Measurements from ENCODE around the gene GALNT16.
"Not testable (repeated sequence)": the region's sequence is repeated elsewhere in the genome, so short reads cannot be mapped to it uniquely, and the experiment has no call there.

GALNT16 gene

GRCh38 chr14:69358966-69359365, 99.0 kb downstream of the GALNT16 start:
- in situ Hi-C loops (cut with MboI; ENCODE audit: low sequenced_read_pairs), result no loop called here

- in situ Hi-C loops (cut with MboI; ENCODE audit: low sequenced_read_pairs), result no loop called here
These were observed 100.6 kb downstream of the GALNT16 start for GRCh38 chr14:69360438-69361108.

- in situ Hi-C loops (cut with MboI; ENCODE audit: low sequenced_read_pairs), result no loop called here
These were observed 103.1 kb downstream of the GALNT16 start for GRCh38 chr14:69363055-69363454.

GRCh38 chr14:69363964-69364363, 104.0 kb downstream of the GALNT16 start:
- in situ Hi-C loops (cut with MboI; ENCODE audit: low sequenced_read_pairs), result no loop called here

GRCh38 chr14:69364378-69364777, 104.4 kb downstream of the GALNT16 start:
- in situ Hi-C loops (cut with MboI; ENCODE audit: low sequenced_read_pairs), result no loop called here

- in situ Hi-C loops (cut with MboI; ENCODE audit: low sequenced_read_pairs), result no loop called here
These were observed 106.1 kb downstream of the GALNT16 start for GRCh38 chr14:69366069-69366468.

GRCh38 chr14:69366761-69367160, 106.8 kb downstream of the GALNT16 start:
- in situ Hi-C loops (cut with MboI; ENCODE audit: low sequenced_read_pairs), result no loop called here

GRCh38 chr14:69368381-69368780, 108.4 kb downstream of the GALNT16 start:
- in situ Hi-C loops (cut with MboI; ENCODE audit: low sequenced_read_pairs), result no loop called here

GRCh38 chr14:69370061-69370460, 110.1 kb downstream of the GALNT16 start:
- in situ Hi-C loops (cut with MboI; ENCODE audit: low sequenced_read_pairs), result no loop called here

- in situ Hi-C loops (cut with MboI; ENCODE audit: low sequenced_read_pairs), result no loop called here
These were observed 112.2 kb downstream of the GALNT16 start for GRCh38 chr14:69372146-69372545.

- in situ Hi-C loops (cut with MboI; ENCODE audit: low sequenced_read_pairs), result no loop called here
These were observed 113.1 kb downstream of the GALNT16 start for GRCh38 chr14:69373104-69373503.

- in situ Hi-C loops (cut with MboI; ENCODE audit: low sequenced_read_pairs), result no loop called here
These were observed 114.3 kb downstream of the GALNT16 start for GRCh38 chr14:69374235-69374634.

GRCh38 chr14:69375182-69375581, 115.2 kb downstream of the GALNT16 start:
- in situ Hi-C loops (cut with MboI; ENCODE audit: low sequenced_read_pairs), result no loop called here

GRCh38 chr14:69375722-69376121, 115.8 kb downstream of the GALNT16 start:
- in situ Hi-C loops (cut with MboI; ENCODE audit: low sequenced_read_pairs), result no loop called here

GRCh38 chr14:69376439-69376838, 116.5 kb downstream of the GALNT16 start:
- in situ Hi-C loops (cut with MboI; ENCODE audit: low sequenced_read_pairs), result no loop called here

- in situ Hi-C loops (cut with MboI; ENCODE audit: low sequenced_read_pairs), result no loop called here
These were observed 118.3 kb downstream of the GALNT16 start for GRCh38 chr14:69378274-69378673.

- in situ Hi-C loops (cut with MboI; ENCODE audit: low sequenced_read_pairs), result no loop called here
These were observed 127.4 kb downstream of the GALNT16 start for GRCh38 chr14:69387311-69387710.

- in situ Hi-C loops (cut with MboI; ENCODE audit: low sequenced_read_pairs), result not testable (repeated sequence)
These were observed 131.4 kb downstream of the GALNT16 start for GRCh38 chr14:69391400-69391799.

- in situ Hi-C loops (cut with MboI; ENCODE audit: low sequenced_read_pairs), result no loop called here
These were observed 132.5 kb downstream of the GALNT16 start for GRCh38 chr14:69392481-69392880.

- in situ Hi-C loops (cut with MboI; ENCODE audit: low sequenced_read_pairs), result no loop called here
These were observed 136.0 kb downstream of the GALNT16 start for GRCh38 chr14:69395929-69396328.

- in situ Hi-C loops (cut with MboI; ENCODE audit: low sequenced_read_pairs), result no loop called here
These were observed 138.3 kb downstream of the GALNT16 start, which contains the start of the genes ERH and SLC39A9 for GRCh38 chr14:69398053-69398817. Gene ERH, minus strand, starts transcription at chr14:69398299. Its CDS starts 66 bp downstream, at chr14:69398233. Gene SLC39A9, plus strand, starts transcription at chr14:69398692. Its CDS starts 678 bp downstream, at chr14:69399370.

- in situ Hi-C loops (cut with MboI; ENCODE audit: low sequenced_read_pairs), result no loop called here
These were observed 138.9 kb downstream of the GALNT16 start for GRCh38 chr14:69398818-69399210.
